Ascending aorta (tissue), 2 donors: ENCODE data around the gene CAND1. TPM values are rescaled to one million over a fixed set of nuclear protein-coding genes. Genes with fewer than 3 reads are reported as not detected.

Experiments used
- DNase-seq, 2 donors: peaks; one replicate each; pipeline ENCODE4 v3.0.0-alpha.2; 2019; ENCODE audit warnings: low spot score in 2 of 2
- H3K27ac ChIP-seq, 2 donors: fragments of 200-600 bp; sonication (generic); one replicate each; pipeline ENCODE4 v1.5.1; 2016 to 2017; ENCODE audit warnings: mild to moderate bottlenecking in 1 of 2
- H3K27me3 ChIP-seq: fragments of 200-600 bp; sonication (generic); one replicate; pipeline ENCODE4 v1.5.1; 2017
- H3K36me3 ChIP-seq, 2 donors: fragments of 200-600 bp; sonication (generic); one replicate each; pipeline ENCODE4 v1.5.1; 2016
- H3K4me1 ChIP-seq, 2 donors: fragments of 200-600 bp; sonication (generic); one replicate each; pipeline ENCODE4 v1.5.1; 2016 to 2017; ENCODE audit warnings: mild to moderate bottlenecking in 1 of 2
- H3K4me3 ChIP-seq, 2 donors: fragments of 200-600 bp; sonication (generic); one replicate each; pipeline ENCODE4 v1.5.1; 2016 to 2017; ENCODE audit warnings: mild to moderate bottlenecking in 1 of 2
- H3K9me3 ChIP-seq, 2 donors: fragments of 200-600 bp; sonication (generic); one replicate each; pipeline ENCODE4 v1.5.1; 2016
- CTCF ChIP-seq, 3 experiments: fragments of 200-600 bp in 2 of 3; fragments of 450-650 bp in 1 of 3; sonication (generic) in 2 of 3; IDR thresholded peaks; one replicate each; pipeline ENCODE4 v1.5.1; 2016 to 2019; ENCODE audit warnings: antibody characterized with exemption in 3 of 3, mild to moderate bottlenecking in 1 of 3, moderate library complexity in 1 of 3
- intact Hi-C: fragments of 100-400 bp; cut with DNase I; formaldehyde crosslinking; loops from one replicate; pipeline ENCODE4 v1.15.1; 2023
- total RNA-seq: library from RNA; depleted of rRNA; stranded (reverse); fragments of >200 nt; gene quantifications from one replicate; pipeline ENCODE4 v1.1.0, GENCODE V29; 2016

The CAND1 gene
- total RNA-seq, 1 donor from 2014 or later, result 31.6 TPM

- H3K4me1 ChIP-seq, result no peaks in the 10 kb centered on the region
- no peaks in the 10 kb centered on the region for H3K27me3 ChIP-seq
- H3K27ac ChIP-seq, result no peak overlapping the region
- H3K9me3 ChIP-seq, result no peaks in the 10 kb centered on the region
- DNase-seq, result no peak
- H3K36me3 ChIP-seq, result no peaks in the 10 kb centered on the region
- TF ChIP-seq CTCF (IDR thresholded peaks at IDR 0.05), result no peak
- H3K4me3 ChIP-seq, result no peak overlapping the region
- intact Hi-C loops, result no loop called here
Observed at GRCh38 chr12:67256649-67257048, 12.5 kb upstream of the CAND1 start.

- Histone ChIP-seq H3K27me3 (no peaks in the 10 kb centered on the region), H3K4me1 (peaks cover 0 to 6% of the 10 kb centered on the region in 2 donors), H3K4me3 (no peak overlapping the region), H3K9me3 (no peaks in the 10 kb centered on the region), H3K36me3 (no peaks in the 10 kb centered on the region), H3K27ac (no peak overlapping the region)
- intact Hi-C loops, result loop anchor here (10.0 kb wide), 2 partner anchors 959 to 1541 kb away; partner anchors contain the start of genes HELB and MDM2
- TF ChIP-seq CTCF (IDR thresholded peaks at IDR 0.05), result no peak
- no peak for DNase-seq
Observed at GRCh38 chr12:67263471-67263870, 5.7 kb upstream of the CAND1 start.

GRCh38 chr12:67268335-67268895 is 743 bp upstream of the CAND1 start:
- Histone ChIP-seq H3K4me3 (peak overlapping the region; percentile 78 to 96), H3K9me3 (no peaks in the 10 kb centered on the region), H3K27ac (peak overlapping the region; percentile 93 to 99), H3K4me1 (peaks cover 0 to 26% of the 10 kb centered on the region in 2 donors), H3K27me3 (no peaks in the 10 kb centered on the region), H3K36me3 (no peaks in the 10 kb centered on the region)
- intact Hi-C loops, result loop anchor here (5.0 to 10.0 kb wide), 5 partner anchors 164 to 1969 kb away; partner anchors contain the start of genes CPSF6, DYRK2, HELB and MDM2
- DNase-seq, result peak; percentile 85 to 97
- no peak for TF ChIP-seq CTCF (IDR thresholded peaks at IDR 0.05)

- no peaks in the 10 kb centered on the region for H3K36me3 ChIP-seq
- no peaks in the 10 kb centered on the region for H3K9me3 ChIP-seq
- peak overlapping the region; percentile 78 to 96 for H3K4me3 ChIP-seq
- TF ChIP-seq CTCF (IDR thresholded peaks at IDR 0.05), result peak in 2 of 3 experiments; percentile 5 to 24
- DNase-seq, result peak in 1 of 2 donors; percentile 71
- intact Hi-C loops, result loop anchor here (5.0 to 10.0 kb wide), 6 partner anchors 162 to 1967 kb away; partner anchors contain the start of genes CPSF6, DYRK2, HELB and MDM2
- peaks cover 0 to 33% of the 10 kb centered on the region in 2 donors for H3K4me1 ChIP-seq
- H3K27ac ChIP-seq, result peak overlapping the region; percentile 93 to 99
- no peaks in the 10 kb centered on the region for H3K27me3 ChIP-seq
Observed at GRCh38 chr12:67269633-67270573, 745 bp downstream of the CAND1 start.

GRCh38 chr12:67270622-67271021 is 1.5 kb downstream of the CAND1 start:
- H3K36me3 ChIP-seq, result no peaks in the 10 kb centered on the region
- no peak for DNase-seq
- no peak for TF ChIP-seq CTCF (IDR thresholded peaks at IDR 0.05)
- intact Hi-C loops, result loop anchor here (10.0 kb wide), 1 partner anchor 1344 kb away; the partner anchor contains the start of gene RAP1B
- H3K27me3 ChIP-seq, result no peaks in the 10 kb centered on the region
- peak overlapping the region; percentile 78 to 96 for H3K4me3 ChIP-seq
- peak overlapping the region; percentile 93 to 99 for H3K27ac ChIP-seq
- H3K4me1 ChIP-seq, result peaks cover 0 to 37% of the 10 kb centered on the region in 2 donors
- no peaks in the 10 kb centered on the region for H3K9me3 ChIP-seq
